Sciatic nerve (tissue), 2 donors: ENCODE results near the gene WFDC1. TPM values are rescaled to one million over a fixed set of nuclear protein-coding genes. Genes with fewer than 3 reads are reported as not detected.

ENCODE experiments used
- ATAC-seq: fragments of 200-7000 bp; cut with Tn5 transposase; one replicate; pipeline ENCODE4 v1.9.1; 2020; ENCODE audit warnings: mild to moderate bottlenecking, moderate library complexity
- DNase-seq: peaks from one replicate; pipeline ENCODE4 v3.0.0-alpha.2; 2020; ENCODE audit warnings: low spot score
- intact Hi-C: fragments of 100-400 bp; cut with DNase I; formaldehyde crosslinking; loops from one replicate; pipeline ENCODE4 v1.14.2; 2022
- total RNA-seq: library from RNA; stranded (reverse); fragmentation: NEBNext Ultra II Directional; extraction: Animal tissue kit (Norgen Biotek cat#: 25700); gene quantifications from one replicate; pipeline ENCODE4 v1.2.1, GENCODE V29; 2021
- donor health status: DM: no; HTN: no; CAD: no.
- donor health status: DM: no; HTN: no; CAD: no.

The WFDC1 gene
- total RNA-seq, 1 donor from 2014 or later, result 31.6 TPM

- ATAC-seq, result peak; percentile 19
- intact Hi-C loops, result no loop called here
- DNase-seq, result no peak
Observed at GRCh38 chr16:84294117-84294516, 561 bp upstream of the WFDC1 start.

GRCh38 chr16:84295203-84295860 lies 654 bp downstream of the WFDC1 start:
- intact Hi-C loops, result loop anchor here (5.0 kb wide), 1 partner anchor 778 kb away; no protein-coding TSS in a partner anchor
- DNase-seq (no peak), ATAC-seq (no peak)

DNA sequence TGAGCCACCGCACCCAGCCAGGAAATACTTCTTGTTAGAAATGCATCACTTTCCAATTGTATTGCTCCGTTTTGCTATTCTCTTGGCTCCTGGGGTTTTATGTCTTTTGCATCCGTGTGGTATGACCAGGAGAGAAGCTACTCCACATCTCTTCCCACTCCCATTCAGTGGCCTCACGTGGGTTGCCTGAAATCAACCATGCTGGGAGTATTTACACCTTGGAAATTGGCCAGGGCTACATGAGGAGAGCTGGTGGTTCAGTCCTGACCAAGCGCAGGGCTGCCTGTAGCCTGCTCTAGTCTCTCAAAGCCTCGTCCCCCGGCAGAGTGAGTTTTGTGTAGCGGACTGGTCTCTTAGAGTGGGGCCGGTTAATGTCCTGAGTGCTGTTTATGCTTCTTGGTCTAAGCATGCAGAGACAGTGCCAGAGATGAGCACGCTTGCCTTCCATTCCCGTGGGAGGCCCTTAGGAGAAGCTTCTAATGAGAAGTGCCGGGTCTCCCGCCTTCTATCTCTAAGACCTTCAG lies 3.8 kb downstream of the WFDC1 start:
- intact Hi-C loops, result loop anchor here (5.0 kb wide), 1 partner anchor 781 kb away; no protein-coding TSS in a partner anchor
- no peak for DNase-seq
- ATAC-seq, result no peak

- ATAC-seq (peak; percentile 3), DNase-seq (no peak)
- intact Hi-C loops, result loop anchor here (5.0 kb wide), 1 partner anchor 783 kb away; no protein-coding TSS in a partner anchor
Observed at GRCh38 chr16:84299734-84300440, 5.2 kb downstream of the WFDC1 start.

DNA sequence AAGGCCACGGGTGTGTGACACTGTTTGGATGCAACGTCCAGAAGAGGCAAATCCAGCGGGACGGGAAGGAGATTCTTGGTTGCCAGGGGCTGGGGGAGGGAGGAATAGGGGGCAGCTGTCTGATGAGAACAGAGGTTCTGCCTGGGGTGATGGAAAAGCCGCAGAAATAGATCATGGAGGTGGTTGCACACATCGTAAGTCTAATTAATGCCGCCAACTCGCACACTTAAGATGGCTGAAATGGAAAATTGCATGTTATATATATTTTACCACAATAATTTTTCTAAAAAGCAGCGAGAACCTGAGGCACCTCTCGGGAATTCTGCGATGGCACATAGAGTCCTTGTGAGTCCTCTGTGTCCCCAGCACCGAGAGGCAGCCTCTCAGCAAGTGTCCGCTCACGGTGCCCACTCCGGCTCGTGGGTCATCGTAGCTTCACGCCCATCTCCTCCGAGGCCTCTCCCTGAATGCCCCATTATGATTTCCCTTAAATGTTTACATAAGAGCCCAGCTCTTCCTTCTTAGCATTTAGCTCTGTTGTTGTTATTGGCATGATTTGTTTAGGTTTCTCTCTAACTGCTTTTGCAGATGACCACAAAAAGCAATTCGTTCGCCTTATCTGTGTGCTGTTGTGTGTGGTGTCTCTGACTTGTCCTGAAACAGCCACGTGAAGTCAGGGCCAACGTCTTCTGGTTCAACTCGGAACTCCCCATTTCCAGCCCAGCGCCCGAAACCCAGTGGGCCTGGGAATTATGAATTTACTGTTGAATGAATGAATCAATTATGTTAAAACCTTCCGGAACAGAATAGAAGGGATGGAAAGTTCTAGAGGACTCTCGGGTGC lies 7.7 kb downstream of the WFDC1 start:
- intact Hi-C loops, result no loop called here
- ATAC-seq (peak; percentile 37), DNase-seq (no peak)

- ATAC-seq (peak; percentile 65), DNase-seq (no peak)
- intact Hi-C loops, result no loop called here
Observed at GRCh38 chr16:84303023-84303422, 8.3 kb downstream of the WFDC1 start.

DNA sequence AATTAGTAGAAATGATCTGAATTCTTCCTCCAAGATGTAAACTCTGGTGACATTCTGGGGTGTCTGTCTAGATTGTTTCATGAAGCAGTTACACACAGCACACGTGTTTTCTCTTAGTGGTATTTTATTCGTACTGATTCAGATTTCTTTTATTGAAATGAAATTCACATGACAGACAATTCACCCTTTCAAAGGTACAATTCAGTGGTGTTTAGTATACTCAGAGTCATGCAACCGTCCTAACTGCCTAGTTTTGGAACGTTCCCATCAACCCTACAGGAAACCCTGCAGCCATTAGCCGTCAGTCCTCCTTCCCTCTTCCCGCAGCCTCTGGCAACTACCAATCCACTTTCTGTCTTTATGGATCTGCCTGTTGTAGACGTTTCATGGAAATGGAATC lies 8.8 kb downstream of the WFDC1 start:
- ATAC-seq (no peak), DNase-seq (no peak)
- intact Hi-C loops, result no loop called here

GRCh38 chr16:84306564-84306963 lies 11.9 kb downstream of the WFDC1 start:
- ATAC-seq, result no peak
- intact Hi-C loops, result loop anchor here (2.0 kb wide), 1 partner anchor 28 kb away; no protein-coding TSS in a partner anchor
- DNase-seq, result no peak

DNA sequence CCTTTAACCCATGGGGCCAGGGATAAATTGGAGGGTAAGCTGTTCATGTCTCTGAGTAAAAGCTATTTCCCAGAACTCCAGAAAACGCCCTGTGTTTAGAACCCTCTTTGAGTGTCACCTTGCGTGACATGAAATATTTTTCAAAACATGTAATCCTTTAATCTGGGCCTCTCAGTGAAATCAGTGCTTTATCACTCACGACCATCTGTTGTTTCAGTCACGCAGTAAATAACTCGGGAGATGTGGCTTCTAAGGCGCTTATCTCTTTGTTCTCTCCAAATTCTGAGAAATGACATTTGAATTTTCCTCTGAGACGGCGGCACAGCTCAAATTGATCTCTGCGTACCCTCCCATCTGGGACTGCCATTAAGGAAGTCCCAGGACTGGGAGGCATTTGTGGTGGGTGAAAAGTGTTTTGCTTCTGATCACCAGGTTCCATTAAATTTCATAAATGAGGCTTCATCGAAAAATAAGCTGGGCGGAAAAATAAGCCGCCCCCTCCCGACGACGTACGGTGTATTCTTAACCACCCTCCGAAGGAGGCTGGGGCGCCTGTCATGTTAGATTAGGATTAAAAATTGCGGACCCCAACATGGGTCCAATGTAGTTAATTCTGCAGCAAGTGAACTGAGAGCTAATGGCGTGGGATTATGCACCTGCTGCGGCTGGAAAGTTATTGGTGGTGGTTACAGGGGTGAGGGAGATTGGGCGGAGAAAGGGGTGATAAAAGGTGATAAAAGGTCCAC lies 12.7 kb downstream of the WFDC1 start:
- intact Hi-C loops, result loop anchor here (2.0 kb wide), 1 partner anchor 29 kb away; no protein-coding TSS in a partner anchor
- ATAC-seq, result no peak
- no peak for DNase-seq

GRCh38 chr16:84308120-84308519 lies 13.4 kb downstream of the WFDC1 start:
- intact Hi-C loops, result no loop called here
- DNase-seq, result no peak
- ATAC-seq, result peak; percentile 72

- intact Hi-C loops, result no loop called here
- DNase-seq, result no peak
- ATAC-seq, result no peak
Observed at GRCh38 chr16:84310642-84311041, 16.0 kb downstream of the WFDC1 start.

DNA sequence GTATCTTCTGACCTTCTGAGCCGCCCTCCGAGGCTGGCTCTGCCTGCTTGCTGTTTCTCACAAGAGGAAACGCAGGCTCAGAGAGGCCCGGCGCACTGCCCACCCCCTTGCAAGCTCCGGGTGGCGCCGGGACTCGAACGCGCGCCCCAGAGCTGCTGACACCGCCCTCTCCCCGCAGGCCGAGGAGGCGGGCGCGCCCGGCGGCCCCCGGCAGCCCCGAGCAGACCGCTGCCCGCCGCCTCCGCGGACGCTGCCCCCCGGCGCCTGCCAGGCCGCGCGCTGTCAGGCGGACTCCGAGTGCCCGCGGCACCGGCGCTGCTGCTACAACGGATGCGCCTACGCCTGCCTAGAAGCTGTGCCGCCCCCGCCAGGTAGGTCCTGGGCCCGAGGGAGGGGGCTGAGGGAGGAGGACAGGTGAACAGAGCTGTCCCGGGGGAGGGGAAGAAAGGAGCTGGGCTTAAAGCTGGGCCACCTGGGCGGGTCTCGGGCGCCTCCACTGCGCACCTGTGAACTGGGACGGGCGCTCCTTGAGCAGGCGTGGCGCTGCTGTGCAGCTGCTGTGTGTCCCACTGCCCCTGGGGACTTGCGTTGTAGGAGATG lies 18.2 kb downstream of the WFDC1 start:
- ATAC-seq (no peak), DNase-seq (no peak)
- intact Hi-C loops, result no loop called here

- intact Hi-C loops, result no loop called here
- DNase-seq, result no peak
- ATAC-seq, result no peak
Observed at GRCh38 chr16:84313921-84314320, 19.2 kb downstream of the WFDC1 start.

DNA sequence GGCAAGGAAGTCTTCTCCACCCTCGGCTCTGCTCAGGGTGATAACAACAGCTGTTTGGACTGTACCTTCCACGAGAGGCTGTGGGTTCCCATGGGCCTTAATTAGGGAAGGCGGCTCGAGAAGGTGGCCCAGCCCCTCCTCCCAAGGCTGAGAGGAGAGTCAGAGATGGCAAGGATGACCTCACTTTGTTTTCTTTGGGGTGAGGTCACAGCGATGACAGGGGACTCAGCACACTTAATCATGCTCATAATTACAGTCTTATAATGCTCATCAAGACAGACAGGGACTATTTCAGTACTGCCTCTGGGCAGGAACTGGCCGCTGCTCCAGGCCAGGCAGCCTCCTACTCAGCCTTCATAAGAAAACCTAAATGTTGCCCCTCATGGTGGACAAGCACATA lies 19.7 kb downstream of the WFDC1 start:
- no peak for DNase-seq
- intact Hi-C loops, result no loop called here

DNA sequence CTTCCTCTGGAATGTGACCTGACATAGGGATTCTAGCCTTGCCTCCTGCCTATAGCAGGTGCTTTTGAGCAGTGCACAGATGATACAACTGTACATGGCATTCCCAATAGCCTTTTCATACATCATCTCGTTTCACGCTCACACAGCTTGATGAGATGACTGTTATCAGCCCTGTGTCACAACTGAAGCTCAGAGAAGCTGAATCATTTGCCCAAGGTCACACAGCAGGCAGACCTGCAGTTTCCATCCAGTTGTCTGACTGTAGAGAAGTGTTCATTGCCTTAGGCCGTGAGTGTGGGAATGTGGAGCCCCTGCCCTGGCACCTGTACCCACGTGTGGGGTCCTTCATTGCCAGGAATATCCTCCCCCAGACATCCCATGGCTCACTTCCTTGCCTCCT lies 20.1 kb downstream of the WFDC1 start:
- intact Hi-C loops, result no loop called here
- no peak for ATAC-seq
- no peak for DNase-seq

More for the DNA sequence above, 19.7 kb downstream of the WFDC1 start:
- ATAC-seq, result no peak

DNA sequence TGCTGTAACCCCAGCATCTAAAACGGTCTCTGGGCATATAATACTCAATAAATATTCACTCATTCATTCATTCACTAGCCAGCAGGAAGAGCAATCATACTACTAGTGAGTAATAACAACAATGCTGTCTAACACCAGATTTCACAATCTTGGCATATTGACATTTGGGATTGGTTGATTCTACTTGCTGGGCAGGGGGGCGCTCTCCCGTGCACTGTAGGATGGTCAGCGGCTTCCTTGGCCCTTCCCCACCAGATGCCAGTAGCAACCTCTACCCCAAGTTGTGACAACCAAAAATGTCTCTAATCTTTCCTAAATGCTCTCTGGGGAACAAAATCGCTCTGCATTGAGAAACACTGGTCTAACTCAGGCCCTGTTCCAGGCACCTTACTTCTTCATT lies 20.7 kb downstream of the WFDC1 start:
- intact Hi-C loops, result no loop called here
- ATAC-seq (peak; percentile 62), DNase-seq (no peak)

GRCh38 chr16:84318091-84318975 lies 23.7 kb downstream of the WFDC1 start:
- DNase-seq, result no peak
- intact Hi-C loops, result no loop called here
- ATAC-seq, result no peak
